Inferior parietal cortex (tissue), 1 donor: ENCODE results near the gene PTPN14.
"Not testable (repeated sequence)": the region's sequence is repeated elsewhere in the genome, so short reads cannot be mapped to it uniquely, and the experiment has no call there.

ENCODE experiments used
- DNase-seq: peaks from one replicate; pipeline ENCODE4 v3.0.0-alpha.2; 2016; ENCODE audit errors: extremely low spot score

The PTPN14 gene

GRCh38 chr1:214541693-214542092 is 9.7 kb downstream of the PTPN14 start:
- no peak for DNase-seq

- DNase-seq = no peak
These were observed 10.2 kb downstream of the PTPN14 start for GRCh38 chr1:214541206-214541605.

- DNase-seq = no peak
These were observed 11.1 kb downstream of the PTPN14 start for GRCh38 chr1:214540324-214540723.

- DNase-seq = no peak
These were observed 12.9 kb downstream of the PTPN14 start for GRCh38 chr1:214538496-214538895.

GRCh38 chr1:214537872-214538473 is 13.4 kb downstream of the PTPN14 start:
- no peak for DNase-seq

GRCh38 chr1:214537219-214537618 is 14.2 kb downstream of the PTPN14 start:
- DNase-seq = no peak

GRCh38 chr1:214532070-214532469 is 19.3 kb downstream of the PTPN14 start:
- DNase-seq = no peak

GRCh38 chr1:214525535-214526019 is 25.8 kb downstream of the PTPN14 start:
- DNase-seq = no peak

- DNase-seq = no peak
These were observed 26.6 kb downstream of the PTPN14 start for GRCh38 chr1:214524824-214525223.

- DNase-seq = no peak
These were observed 28.1 kb downstream of the PTPN14 start for GRCh38 chr1:214523124-214523824.

- not testable (repeated sequence) for DNase-seq
These were observed 29.9 kb downstream of the PTPN14 start for GRCh38 chr1:214521458-214521857.

- DNase-seq = no peak
These were observed 30.7 kb downstream of the PTPN14 start for GRCh38 chr1:214520544-214521165.

GRCh38 chr1:214518361-214518760 is 33.0 kb downstream of the PTPN14 start:
- no peak for DNase-seq

- DNase-seq = no peak
These were observed 34.7 kb downstream of the PTPN14 start for GRCh38 chr1:214516434-214517326.

GRCh38 chr1:214515544-214516433 is 35.6 kb downstream of the PTPN14 start:
- no peak for DNase-seq

GRCh38 chr1:214514819-214515383 is 36.5 kb downstream of the PTPN14 start:
- DNase-seq = no peak

GRCh38 chr1:214514032-214514818 is 37.2 kb downstream of the PTPN14 start:
- DNase-seq = no peak

- no peak for DNase-seq
These were observed 38.0 kb downstream of the PTPN14 start for GRCh38 chr1:214513394-214513793.

GRCh38 chr1:214511639-214511998 is 39.8 kb downstream of the PTPN14 start:
- no peak for DNase-seq
